Jurkat, Clone E6-1 (cell line): ENCODE data around the gene STARD3NL.
A peak's percentile ranks its signal among the peaks of the same experiment; 100 is the strongest.
"Not testable (repeated sequence)": the region's sequence is repeated elsewhere in the genome, so short reads cannot be mapped to it uniquely, and the experiment has no call there.

Experiments
- DNase-seq: peaks from one replicate; pipeline ENCODE4 v3.0.0-alpha.2; 2011; ENCODE audit warnings: low read depth, low spot score
- H3K4me3 ChIP-seq: 2 replicates; pipeline ENCODE4 v1.5.1; 2011; ENCODE audit warnings: mild to moderate bottlenecking, low read length, control low read depth, moderate library complexity

STARD3NL gene

GRCh38 chr7:38215735-38216670 lies 38.0 kb downstream of the STARD3NL start:
- no peak overlapping the region for H3K4me3 ChIP-seq
- peak; percentile 76 for DNase-seq

GRCh38 chr7:38217672-38218071 lies 39.6 kb downstream of the STARD3NL start:
- H3K4me3 ChIP-seq = no peak overlapping the region

GRCh38 chr7:38220452-38220851 lies 42.4 kb downstream of the STARD3NL start:
- no peak for DNase-seq

More at GRCh38 chr7:38217672-38218071, 39.6 kb downstream of the STARD3NL start:
- DNase-seq = no peak

GRCh38 chr7:38222481-38223096 lies 44.5 kb downstream of the STARD3NL start:
- DNase-seq = peak; percentile 70
- no peak overlapping the region for H3K4me3 ChIP-seq

More at GRCh38 chr7:38220452-38220851, 42.4 kb downstream of the STARD3NL start:
- H3K4me3 ChIP-seq = no peak overlapping the region

DNA sequence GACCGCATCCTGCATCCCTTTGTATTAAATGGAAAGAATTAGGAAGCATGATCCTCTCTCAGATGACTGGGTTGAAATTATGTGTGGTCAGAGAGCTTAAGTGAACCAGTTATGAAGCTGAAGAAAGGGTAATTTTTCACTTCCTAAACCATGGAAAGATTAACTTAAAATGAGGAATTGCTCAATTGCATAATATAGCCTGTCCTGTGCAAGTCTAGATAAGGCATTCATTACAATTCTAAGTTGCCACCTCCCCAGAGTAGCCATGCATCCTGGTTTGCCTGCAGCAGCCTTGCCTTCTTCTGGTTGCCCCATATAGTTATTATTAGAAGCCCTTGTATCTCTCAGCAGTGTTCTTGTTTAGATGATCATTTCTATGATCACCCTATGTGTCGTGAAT lies 45.3 kb downstream of the STARD3NL start:
- no peak for DNase-seq
- H3K4me3 ChIP-seq = no peak overlapping the region

DNA sequence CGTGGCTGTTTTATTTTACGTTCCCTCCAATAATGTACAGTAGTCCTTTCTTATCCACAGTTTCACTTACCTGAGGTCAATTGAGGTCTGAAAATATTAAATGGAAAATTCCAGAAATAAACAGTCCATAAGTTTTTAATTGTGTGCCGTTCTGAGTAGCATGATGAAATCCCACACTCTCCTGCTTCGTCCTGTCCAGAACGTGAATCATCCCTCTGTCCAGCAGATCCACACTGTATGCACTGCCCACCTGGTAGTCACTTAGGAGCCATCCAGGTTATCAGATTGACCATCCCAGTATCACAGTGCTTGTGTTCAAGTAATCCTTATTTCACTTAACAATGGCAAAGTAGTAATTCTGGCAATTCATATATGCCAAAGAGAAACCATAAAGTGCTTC lies 46.3 kb downstream of the STARD3NL start:
- H3K4me3 ChIP-seq = no peak overlapping the region
- no peak for DNase-seq

DNA sequence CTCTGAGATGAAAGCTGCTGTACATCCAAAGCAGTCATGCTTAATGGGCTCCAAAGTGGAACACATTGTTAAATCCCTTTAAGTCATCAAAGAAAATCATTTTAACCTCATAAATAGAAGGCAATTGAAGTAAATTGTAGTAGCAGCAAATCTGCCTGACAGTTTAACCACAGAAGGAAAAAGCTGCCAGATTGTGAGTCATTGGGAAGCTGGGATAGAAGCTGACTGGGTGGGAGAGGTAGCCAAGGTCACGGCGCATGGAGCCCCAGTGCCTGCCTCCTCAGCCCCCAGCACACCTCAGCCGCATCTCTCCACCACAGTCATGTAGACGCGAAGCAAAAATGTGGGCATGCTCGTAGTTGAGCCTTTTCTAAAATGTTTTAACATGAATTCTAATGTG lies 51.3 kb downstream of the STARD3NL start:
- no peak for DNase-seq
- no peak overlapping the region for H3K4me3 ChIP-seq

DNA sequence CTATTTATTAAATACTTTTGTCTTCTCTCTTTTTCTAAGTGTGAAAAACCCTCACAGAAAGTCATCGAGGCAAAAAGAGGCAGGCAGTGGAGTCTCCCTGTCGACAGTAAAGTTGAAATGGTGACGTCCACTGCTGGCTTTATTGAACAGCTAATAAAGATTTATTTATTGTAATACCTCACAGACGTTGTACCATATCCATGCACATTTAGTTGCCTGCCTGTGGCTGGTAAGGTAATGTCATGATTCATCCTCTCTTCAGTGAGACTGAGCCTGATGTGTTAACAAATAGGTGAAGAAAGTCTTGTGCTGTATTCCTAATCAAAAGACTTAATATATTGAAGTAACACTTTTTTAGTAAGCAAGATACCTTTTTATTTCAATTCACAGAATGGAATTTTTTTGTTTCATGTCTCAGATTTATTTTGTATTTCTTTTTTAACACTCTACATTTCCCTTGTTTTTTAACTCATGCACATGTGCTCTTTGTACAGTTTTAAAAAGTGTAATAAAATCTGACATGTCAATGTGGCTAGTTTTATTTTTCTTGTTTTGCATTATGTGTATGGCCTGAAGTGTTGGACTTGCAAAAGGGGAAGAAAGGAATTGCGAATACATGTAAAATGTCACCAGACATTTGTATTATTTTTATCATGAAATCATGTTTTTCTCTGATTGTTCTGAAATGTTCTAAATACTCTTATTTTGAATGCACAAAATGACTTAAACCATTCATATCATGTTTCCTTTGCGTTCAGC lies 52.0 kb downstream of the STARD3NL start:
- no peak overlapping the region for H3K4me3 ChIP-seq
- DNase-seq = no peak

- H3K4me3 ChIP-seq = no peak overlapping the region
- peak; percentile 93 for DNase-seq
These were observed 54.7 kb downstream of the STARD3NL start for GRCh38 chr7:38232502-38233366.

- H3K4me3 ChIP-seq = not testable (repeated sequence)
These were observed 56.7 kb downstream of the STARD3NL start for GRCh38 chr7:38234759-38235158.

GRCh38 chr7:38235606-38236005 lies 57.6 kb downstream of the STARD3NL start:
- no peak for DNase-seq
- no peak overlapping the region for H3K4me3 ChIP-seq

More at GRCh38 chr7:38234759-38235158, 56.7 kb downstream of the STARD3NL start:
- DNase-seq = not testable (repeated sequence)

DNA sequence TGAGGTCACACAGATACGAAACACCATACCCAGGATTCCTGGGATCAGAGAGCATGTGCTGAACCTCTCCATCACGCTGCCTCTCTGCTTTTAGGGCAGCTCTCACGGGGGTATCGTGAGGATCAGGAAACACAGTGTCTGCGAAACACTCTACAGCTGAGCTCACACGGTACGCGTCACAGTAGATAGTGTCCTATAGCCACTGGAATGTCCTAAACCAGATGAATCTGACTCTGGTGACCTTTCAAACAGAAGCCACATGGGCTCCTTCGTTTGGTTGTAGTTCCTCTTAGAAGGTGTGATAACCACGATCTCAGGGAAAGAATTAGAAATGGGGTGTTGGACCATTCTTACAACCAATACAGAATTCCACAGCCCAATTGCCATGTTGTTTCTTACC lies 61.1 kb downstream of the STARD3NL start:
- H3K4me3 ChIP-seq, DNase-seq: not testable (repeated sequence)

- no peak overlapping the region for H3K4me3 ChIP-seq
- no peak for DNase-seq
These were observed 63.0 kb downstream of the STARD3NL start for GRCh38 chr7:38241071-38241470.

GRCh38 chr7:38242814-38243213 lies 64.8 kb downstream of the STARD3NL start:
- H3K4me3 ChIP-seq = no peak overlapping the region
- DNase-seq = no peak

DNA sequence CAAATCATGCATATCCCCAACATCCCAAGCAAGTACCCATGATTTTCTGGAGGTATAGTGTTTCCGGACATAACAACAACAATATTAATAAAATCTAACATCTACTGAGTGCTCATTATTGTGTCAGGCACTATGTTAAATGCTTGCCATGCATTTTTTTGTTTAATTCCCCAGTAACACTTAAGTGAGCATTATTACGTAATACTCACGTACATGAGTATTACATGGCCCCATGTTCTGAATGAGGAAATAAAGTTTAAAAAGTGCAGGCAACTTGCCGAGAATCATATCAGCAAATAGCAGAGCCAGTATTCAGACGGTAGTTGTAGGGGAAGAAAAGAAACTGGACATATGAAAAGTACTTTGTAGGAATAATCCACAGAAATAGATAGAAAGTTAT lies 65.3 kb downstream of the STARD3NL start:
- H3K4me3 ChIP-seq, DNase-seq: not testable (repeated sequence)

- H3K4me3 ChIP-seq = no peak overlapping the region
These were observed 66.5 kb downstream of the STARD3NL start for GRCh38 chr7:38244516-38244915.

GRCh38 chr7:38245409-38245977 lies 67.4 kb downstream of the STARD3NL start:
- H3K4me3 ChIP-seq = no peak overlapping the region

More at GRCh38 chr7:38244516-38244915, 66.5 kb downstream of the STARD3NL start:
- DNase-seq = no peak

DNA sequence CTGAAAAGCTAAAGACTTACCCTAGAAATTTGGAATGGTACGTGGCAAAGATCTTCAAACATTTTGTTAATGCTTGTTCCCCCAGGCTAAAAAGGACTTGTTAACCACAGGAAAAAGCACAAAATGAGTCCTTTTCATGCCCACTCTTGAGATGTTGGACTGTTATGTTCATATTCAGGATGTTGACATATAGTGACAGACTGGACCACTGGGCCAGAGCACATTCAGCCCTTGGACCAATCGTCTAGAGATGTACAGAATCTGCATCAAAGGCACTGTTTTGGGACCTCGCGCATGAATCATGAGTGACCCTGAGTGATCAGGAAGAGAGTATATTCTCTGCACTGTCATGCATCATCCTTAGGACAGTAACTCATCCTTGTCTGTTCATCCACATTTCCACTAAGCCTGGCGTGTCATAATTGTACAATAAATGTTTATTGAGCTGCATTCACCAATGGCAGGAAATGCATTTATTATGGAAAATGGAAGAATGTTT lies 70.1 kb downstream of the STARD3NL start:
- no peak for DNase-seq
- H3K4me3 ChIP-seq = no peak overlapping the region

More at GRCh38 chr7:38245409-38245977, 67.4 kb downstream of the STARD3NL start:
- DNase-seq = no peak
